SKM-1 treated with dmso at 0.1 percent for 144 hours (cell line): ENCODE results near the gene TEX19.
"Not testable (repeated sequence)": the region's sequence is repeated elsewhere in the genome, so short reads cannot be mapped to it uniquely, and the experiment has no call there.

Experiments
- DNase-seq: peaks from one replicate; lab custom pipeline; 2025; ENCODE audit not compliant: unreplicated experiment; lab: John Stamatoyannopoulos, UW

Gene TEX19

DNA sequence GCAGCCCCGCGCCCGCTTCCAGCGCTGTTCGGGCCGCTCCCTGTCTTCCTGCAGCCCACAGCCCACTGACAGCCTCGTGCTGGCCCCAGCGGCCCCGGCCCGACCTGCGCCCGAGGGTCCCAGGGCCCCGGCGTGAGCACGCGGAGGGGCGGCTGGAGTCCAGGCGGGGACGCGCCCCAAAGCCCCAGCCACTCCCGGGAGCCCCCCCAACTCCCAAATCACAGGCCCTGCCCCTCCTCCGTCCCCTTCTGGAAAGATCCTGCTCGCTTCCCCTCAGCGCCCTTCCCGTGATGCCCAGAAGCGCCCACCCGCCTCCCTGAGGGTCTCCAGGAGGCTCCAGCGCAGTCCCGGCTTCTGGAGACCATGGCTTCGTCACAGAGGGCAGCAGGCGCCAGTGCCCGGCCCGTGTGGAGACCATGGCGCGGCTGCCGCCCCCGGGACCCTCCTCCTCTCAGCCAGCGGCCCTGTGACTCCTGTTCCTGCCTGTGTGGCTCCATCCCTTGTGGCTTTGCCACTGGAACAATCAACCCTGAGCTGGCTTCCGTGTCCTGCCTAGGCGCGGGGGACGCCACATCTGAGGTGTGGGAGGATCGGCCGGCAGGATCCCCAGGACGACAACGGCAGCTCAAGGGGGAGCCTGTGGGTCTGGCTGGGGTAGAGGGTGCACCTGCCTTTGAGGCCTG, 16.5 kb downstream of the TEX19 start:
- no peak for DNase-seq

GRCh38 chr17:82376042-82376730, 17.1 kb downstream of the TEX19 start:
- DNase-seq = no peak

- DNase-seq = not testable (repeated sequence)
Measured at GRCh38 chr17:82377294-82377693, 18.2 kb downstream of the TEX19 start.

- no peak for DNase-seq
Measured at GRCh38 chr17:82377924-82378740, 19.1 kb downstream of the TEX19 start.

- DNase-seq = no peak
Measured at GRCh38 chr17:82378741-82379021, 19.6 kb downstream of the TEX19 start.

- DNase-seq = no peak
Measured at GRCh38 chr17:82380860-82381702, 22.0 kb downstream of the TEX19 start.

DNA sequence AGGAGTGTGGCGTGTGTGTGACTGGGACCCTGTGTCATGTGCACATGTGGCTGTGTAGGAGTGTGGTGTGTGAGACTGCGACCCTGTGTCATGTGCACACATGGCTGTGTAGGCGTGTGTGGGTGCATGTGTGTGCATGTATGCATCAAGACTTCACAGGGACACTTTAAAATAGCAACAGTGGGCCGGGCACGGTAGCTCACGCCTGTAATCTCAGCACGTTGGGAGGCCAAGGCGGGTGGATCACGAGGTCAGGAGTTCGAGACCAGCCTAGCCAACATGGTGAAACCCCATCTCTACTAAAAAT, 22.6 kb downstream of the TEX19 start:
- DNase-seq = not testable (repeated sequence)

DNA sequence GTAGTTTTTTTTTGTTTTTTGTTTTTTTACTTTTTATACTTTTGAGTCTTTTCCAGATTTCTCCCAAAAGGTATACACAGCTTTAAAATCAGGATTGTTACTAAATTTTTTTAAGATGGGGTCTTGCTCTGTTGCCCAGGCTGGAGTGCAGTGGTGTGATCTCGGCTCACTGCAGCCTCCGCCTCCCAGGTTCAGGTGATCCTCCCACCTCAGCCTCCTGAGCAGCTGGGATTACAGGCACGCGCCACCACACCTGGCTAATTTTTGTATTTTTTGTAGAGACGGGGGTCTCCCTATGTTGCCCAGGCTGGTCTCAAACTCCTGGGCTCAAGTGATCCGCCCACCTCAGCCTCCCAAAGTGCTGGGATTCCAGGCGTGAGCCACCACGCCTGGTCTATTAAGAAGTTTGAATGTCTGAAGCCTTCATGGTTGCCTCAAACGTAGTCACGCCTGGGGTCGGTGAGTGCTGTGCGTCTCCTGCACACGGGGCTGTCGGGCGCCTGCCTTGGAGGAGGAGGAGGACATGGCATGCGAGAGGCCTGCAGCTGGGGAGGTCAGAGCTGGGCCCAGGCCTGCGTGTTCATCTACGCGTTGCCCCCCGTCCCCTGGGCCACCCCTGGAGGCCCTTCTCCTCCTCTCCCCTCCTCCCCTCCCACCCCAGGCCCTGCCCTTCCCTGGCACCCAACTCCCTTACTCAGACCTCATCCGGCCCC, 23.3 kb downstream of the TEX19 start:
- not testable (repeated sequence) for DNase-seq

DNA sequence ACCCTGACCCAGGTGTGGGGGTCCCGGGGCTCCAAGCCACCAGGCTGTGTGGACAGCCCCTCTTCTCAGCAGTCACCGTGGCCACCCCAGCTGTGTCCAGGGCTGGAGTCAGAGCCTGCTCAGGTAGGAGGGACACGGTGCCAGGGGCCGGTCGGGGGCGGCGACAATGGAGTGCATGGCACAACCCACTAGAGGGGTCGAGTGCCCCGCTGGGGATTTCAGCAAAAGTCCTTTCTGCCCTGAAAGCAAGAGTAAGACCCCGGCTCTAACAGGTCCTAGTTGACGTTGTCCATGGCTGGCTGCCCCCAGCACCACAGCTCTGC, 23.8 kb downstream of the TEX19 start:
- no peak for DNase-seq

GRCh38 chr17:82383411-82383810, 24.4 kb downstream of the TEX19 start:
- DNase-seq = no peak

- DNase-seq = no peak
Measured at GRCh38 chr17:82384051-82384729, 25.1 kb downstream of the TEX19 start.

DNA sequence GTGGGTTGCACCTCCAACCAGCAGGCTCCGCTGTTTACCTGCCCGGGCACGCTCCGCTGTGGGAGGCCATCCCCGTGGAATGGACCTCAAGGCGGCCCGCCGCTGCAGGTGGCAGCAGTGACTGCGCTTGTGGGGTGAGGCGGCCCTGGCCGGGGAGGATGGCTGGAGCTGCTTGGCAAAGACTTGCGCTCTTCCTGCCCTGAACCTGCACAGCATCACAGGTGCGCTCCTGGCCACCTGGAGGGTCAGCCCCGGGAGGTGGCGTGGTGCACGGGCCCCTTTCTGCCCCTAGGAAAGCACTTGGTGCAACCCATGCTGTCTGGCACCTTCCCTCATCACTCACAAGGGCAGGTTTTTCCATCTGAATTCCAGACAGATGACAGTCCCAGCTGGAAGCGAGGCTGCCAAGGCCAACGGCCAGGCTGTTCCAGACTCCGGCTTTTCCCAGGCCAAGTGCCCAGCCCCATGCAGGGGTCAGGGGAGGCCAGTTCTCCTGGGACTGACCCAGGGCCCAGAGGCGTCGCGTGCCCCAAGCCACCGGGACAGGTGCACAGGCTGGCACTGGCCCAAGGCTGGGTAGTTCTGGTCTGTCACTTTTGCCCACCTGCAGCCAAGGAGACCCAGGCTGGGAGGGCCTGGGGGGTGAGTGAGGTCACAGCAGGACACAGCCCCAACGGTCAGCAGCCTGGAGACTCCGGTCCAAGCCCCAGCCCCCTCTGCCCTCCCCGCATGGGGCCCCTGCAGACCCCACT, 25.9 kb downstream of the TEX19 start:
- DNase-seq = no peak

- no peak for DNase-seq
Measured at GRCh38 chr17:82385559-82386254, 26.7 kb downstream of the TEX19 start.

- no peak for DNase-seq
Measured at GRCh38 chr17:82386255-82386831, 27.3 kb downstream of the TEX19 start.

DNA sequence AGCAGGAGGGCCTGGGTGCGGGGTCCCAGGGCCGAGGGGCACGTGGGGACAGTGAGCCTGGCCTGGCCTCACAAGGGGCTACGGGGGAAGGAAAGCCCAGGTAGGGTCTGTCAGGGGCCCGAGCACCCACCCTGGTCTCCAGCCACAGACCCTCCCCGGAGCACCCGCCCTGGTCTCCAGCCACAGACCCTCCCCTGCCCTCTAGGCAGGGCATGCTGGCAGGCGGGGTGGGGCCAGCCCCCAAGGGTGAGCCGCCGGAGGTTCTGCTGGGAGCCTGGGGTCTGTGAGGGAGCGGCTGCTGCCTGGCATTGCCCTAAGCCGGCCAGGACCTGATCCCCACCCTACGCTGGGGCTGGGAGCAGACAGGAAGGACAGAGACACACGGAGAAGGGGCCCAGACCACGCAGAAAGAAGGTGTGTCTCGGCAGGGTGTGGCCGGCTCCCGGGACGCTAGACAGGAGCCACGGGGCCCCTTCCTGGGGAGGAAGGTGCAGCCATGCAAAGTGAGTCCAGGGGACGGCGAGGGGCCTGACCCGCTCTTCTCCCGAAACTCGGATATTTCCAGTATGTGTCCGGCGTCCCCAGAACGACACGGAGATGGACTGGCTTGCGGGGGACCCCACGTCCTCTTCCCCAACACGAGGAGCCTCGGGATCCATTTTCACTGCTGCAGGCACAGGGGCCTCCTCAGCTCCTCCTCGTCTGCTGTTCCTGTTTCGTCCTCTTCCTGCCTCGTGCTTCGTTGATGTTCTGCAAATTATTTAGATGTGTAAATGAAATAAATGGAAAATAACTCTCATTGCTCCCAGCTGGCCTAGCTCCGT, 28.0 kb downstream of the TEX19 start:
- no peak for DNase-seq

DNA sequence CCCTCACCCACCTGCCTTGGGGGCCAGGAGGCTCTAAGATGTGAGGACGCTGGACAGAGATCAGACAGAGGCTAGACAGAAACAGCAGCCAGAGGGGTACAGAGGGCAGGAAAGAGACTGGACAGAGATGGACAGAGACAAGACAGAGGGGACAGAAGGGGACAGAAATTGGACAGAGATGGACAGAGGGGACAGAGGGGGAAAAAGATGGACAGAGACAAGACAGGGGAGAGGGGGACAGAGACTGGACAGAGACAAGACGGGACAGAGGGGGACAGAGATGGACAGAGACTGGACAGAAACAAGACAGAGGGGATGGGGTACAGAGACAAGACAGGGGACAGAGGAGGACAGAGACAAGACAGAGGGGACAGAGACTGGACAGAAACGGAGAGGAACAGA, 28.7 kb downstream of the TEX19 start:
- DNase-seq = no peak

DNA sequence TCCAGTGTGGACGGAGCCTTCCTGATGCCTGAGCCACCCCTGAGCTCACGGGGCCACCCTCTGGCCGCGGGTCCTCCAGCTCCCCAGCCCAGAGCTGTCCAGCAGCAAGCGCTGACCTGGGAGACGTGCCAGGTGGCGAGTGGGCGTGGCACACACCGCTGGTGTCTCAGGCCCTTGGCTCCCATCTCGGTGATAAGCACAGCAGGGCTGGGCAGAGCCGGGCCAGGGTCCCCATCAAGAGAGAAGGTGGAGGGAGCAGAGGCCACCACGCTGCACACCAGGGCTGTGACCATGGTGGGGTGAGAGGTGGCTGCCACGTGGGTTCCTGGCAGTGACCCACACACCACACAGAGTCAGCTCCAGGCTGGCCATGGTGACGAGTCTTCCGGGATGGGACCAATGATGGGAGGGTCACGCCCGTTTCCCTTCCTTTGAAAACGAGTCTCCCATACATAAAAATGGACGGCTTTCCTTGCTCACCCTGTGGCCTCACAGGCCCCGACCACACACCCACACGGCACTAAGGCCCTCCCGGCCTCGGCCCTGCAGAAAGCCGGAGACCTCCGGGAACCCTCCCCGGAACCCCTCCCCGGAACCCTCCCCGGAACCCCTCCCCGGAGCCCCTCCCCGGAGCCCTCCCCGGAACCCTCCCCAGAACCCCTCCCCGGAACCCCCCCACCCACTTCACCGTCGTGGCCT, 29.3 kb downstream of the TEX19 start:
- DNase-seq = no peak
